Activated naive CD8-positive, alpha-beta T cell treated with anti-CD3 and anti-CD28 coated beads, Interleukin-2, amount 50 U/mL, for 16 hours (primary cell): ENCODE data around the gene IVD.

Experiments
- DNase-seq: peaks from one replicate; pipeline ENCODE4 v3.0.0-alpha.2; 2020; ENCODE audit warnings: low read depth, low spot score

Gene IVD

DNA sequence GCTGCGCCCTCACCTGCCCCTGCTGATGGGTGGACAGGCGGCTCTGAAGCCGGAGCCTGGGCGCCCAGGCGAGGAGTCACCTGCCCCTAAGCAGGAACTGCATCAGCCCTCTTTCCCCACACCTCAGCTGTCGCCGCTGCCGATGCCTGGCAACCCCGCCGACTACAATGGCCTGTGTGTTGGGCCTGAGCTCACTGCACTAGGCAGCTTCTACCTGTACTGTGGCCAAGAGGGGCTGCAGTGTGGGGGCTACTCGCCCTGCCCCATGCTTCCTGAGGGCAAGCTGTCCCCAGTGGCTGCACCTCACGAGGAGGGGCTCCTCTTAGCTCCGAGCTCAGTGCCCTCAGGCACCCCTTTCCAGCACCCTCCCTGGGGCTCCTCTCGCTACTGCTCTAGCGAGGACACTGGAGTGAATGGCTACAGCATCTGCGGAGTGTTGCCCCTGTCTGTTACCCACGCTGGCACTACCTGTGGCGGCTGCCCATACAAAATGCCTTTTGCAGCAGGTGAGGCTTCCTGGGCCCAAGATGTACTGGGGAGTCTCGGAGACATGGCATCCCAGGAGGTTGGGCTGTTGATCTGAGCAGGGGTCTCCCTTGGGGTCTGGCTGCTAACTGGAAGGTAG is 53.9 kb downstream of the IVD start:
- DNase-seq = no peak

DNA sequence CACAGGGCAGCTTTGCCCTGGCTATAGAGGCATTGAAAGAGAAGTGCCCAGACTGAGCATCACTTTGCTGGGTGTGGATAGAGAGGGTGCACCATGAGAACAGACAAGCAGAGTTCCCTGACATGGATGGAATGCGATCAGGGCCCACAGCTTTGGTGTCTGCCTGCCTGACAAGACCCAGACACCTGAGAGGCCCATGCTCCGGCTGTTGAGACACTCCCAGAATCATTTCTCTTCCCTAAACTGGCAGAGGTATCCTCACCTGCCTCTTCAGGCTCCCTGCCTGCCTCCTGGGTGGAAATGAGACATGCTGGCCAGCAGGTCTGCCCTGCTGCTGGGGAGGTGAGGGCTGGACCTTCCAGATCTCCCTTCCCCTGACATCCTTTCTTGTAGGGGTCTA is 54.8 kb downstream of the IVD start:
- DNase-seq = no peak

GRCh38 chr15:40461958-40462357 is 56.4 kb downstream of the IVD start:
- DNase-seq = no peak

DNA sequence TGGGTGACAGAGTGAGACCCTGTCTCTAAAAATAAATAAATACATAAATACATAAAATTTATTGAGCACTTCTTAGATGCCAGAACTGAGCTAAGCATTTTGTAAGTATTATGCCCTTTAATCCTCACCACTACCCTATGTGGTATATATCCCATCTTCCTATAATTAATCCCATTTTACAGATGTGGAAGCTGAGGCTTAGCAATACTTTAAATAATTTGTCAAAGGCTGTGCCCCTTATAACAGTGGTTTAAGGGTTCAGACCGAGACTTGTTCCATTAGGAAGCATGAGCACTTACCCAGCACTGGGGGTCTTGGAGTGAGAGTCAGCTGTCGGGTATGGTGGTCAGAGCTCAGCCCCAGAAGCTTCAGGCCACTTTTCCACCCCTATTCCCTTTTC is 57.7 kb downstream of the IVD start:
- DNase-seq = no peak

DNA sequence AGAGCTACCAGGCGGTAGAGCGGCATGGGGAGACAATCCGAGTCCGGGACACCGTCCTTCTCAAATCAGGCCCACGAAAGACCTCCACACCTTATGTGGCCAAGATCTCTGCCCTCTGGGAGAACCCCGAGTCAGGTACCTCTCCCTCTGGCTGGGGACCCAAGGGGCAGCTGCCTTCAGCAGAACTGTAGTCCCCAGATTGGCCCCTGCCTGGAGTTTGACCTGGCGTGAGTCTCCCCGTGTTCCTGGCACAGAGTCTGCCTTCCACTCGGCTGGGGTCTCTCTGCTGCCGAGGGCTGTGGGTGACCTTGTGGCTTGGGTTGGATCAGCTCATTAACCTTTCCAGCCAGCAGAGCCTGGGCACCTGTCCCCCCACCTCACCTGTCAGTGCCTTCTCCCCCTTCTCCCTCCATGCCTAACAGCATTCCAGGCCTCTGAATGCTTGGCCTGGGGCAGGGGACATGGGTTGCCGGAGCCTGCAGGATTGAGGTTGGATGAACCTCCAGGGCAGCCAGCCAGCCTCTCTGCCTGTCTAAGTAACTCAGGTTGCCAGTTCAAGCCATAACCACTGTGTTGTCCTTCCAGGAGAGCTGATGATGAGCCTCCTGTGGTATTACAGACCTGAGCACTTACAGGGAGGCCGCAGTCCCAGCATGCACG is 58.4 kb downstream of the IVD start:
- DNase-seq = no peak

DNA sequence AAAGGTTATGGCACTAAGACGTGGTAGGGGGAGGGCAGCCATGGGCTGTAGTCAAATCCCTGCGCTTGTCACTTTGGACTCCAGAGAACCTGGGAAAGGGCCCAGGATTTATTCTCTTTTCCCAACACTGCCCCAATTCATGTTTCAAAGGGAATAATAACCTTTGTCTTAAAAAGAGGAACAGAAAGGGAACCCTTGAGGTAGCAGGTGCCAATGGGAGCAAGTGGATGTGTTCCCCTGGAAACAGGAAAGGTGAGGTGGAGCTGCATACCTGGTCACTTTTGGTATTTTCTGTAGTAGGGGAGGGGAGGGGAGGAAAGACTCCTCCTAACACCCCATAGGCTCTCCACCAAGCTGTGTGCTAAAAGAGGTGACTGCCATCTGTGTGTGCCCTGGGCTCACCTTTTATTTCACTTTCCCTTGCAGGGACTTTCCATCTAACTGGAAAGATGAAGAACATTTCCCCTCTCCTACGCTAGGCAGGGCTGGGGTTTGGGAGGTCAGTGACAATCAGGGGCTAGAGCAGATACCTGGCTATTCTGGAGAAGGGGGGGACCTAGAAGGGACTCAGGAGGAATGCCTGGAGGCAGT is 59.1 kb downstream of the IVD start:
- no peak for DNase-seq

GRCh38 chr15:40465939-40466338 is 60.3 kb downstream of the IVD start:
- no peak for DNase-seq

DNA sequence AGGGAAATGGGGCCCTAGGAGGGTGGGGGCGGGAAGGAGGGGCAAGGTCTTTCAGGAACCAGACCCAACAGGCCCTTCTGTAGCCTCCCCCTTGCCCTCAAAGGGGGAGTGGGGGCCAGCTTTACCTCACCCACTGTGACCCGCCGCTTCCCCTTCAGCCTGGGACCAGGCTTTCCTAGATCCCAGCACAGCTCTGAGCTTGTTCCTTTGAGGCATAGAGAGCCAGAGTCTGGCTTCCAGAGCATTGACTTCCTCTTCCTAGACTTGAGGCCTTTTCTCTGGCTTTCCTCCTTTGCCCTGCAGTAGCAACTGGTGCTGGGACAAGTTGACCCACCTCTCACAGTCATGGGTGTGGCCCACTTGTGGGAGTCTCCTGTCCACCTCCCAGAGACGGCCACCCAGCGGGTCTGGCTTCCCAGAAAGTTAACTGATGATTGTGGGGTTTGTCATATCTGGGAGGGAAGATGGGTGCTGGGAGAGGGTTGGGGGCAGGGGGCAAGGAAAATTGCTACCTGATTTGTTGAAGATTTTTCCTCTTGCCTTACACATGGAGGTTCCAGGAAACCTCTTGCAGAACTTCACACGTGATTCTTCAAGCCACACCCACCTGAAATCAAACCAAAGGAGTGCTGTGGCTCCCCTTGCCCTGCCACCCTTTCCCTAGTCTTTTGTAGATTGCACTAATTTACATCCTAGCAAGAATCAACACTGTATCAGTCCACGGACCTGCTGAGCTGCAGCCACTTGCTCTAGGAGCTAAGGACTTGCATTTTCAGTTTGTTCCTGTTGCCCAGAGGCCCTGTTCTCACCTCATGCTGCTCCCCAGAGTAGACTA is 61.0 kb downstream of the IVD start:
- no peak for DNase-seq

DNA sequence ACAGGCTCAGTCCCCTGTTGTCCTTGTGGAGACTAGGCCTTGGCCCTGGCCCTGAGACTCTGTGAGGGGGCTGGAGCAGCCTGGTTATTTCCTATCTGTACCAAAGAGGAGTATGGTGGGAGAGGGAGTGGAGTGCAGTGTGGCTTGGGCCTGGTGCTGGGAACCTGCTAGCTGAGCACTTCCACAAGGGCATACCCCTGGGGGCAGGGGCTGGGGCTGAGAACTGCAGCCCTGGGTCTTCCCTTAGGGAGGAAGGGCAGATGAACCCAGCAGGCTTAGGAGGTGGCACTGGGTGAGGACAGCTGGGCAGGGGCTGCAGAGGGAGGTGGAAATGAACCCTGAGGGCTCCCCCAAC is 61.6 kb downstream of the IVD start:
- no peak for DNase-seq

GRCh38 chr15:40468898-40469331 is 63.3 kb downstream of the IVD start:
- DNase-seq = no peak

DNA sequence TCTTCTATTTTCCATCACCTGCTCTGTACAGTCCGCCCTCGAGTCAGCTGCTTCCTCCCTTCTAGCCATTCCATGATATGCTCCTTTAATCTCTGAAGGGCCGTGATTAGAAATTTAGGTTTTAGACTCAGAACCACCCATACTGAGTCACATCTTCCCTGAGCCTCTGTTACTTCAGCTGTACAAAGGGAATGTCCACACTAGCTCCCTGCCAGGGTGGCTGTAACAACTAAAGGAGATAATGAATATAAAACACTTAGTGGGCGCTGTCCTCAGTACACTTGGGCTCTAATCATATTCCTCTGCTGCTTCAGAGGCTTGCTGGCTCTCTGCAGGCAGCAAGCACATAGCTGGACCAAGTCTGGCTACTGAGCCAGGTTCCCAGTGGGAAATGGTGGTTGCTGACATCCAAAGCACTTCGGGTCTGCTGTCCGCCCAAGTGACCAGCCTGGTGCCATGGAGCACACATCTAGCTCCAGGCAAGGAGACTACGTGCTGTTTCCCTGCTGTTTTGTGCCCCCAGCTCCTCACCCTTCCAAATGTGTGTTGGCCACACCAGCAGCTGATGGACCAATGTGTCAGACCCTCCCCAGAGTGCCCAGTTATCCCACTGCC is 64.3 kb downstream of the IVD start:
- no peak for DNase-seq

- peak; percentile 20 for DNase-seq
Observed at GRCh38 chr15:40470423-40471104, 65.0 kb downstream of the IVD start, which contains the start of gene CHST14. CHST14 (plus strand) TSS chr15:40470984; CDS start chr15:40471214, 230 bp downstream.
